BJ (cell line): ENCODE results near the gene CNTFR. TPM values are rescaled to one million over a fixed set of nuclear protein-coding genes. Genes with fewer than 3 reads are reported as not detected.

ENCODE experiments used
- CTCF ChIA-PET: fragments of 350-600 bp; formaldehyde crosslinking; extraction: SDS; loops from one replicate; lab custom pipeline; 2021; ENCODE audit warnings: antibody characterized with exemption, inconsistent platforms; lab: Yijun Ruan, JAX
- POLR2A ChIA-PET: fragments of 300-600 bp; sonication (Branson Sonifier 250); formaldehyde crosslinking; extraction: SDS; loops from one replicate; lab custom pipeline; 2021; ENCODE audit warnings: antibody characterized with exemption; lab: Charles Lee
- DNase-seq: peaks from one replicate; pipeline ENCODE4 v3.0.0-alpha.2; 2011; ENCODE audit warnings: low read depth
- H3K27me3 ChIP-seq: 2 replicates; pipeline ENCODE4 v1.6.0; 2011; ENCODE audit warnings: low read length; ENCODE audit not compliant: control insufficient read depth, insufficient read depth
- H3K36me3 ChIP-seq: 2 replicates; pipeline ENCODE4 v1.5.1; 2011; ENCODE audit warnings: low read length; ENCODE audit not compliant: control insufficient read depth, insufficient read depth
- H3K4me3 ChIP-seq: 2 replicates; pipeline ENCODE4 v1.5.1; 2011; ENCODE audit warnings: low read depth, mild to moderate bottlenecking, control low read depth, low read length
- polyA plus RNA-seq: library from polyadenylated mRNA; depleted of rRNA; stranded (reverse); fragments of >200 nt; gene quantifications from 2 replicates; pipeline ENCODE4 v1.2.3, GENCODE V29; 2011
- TF ChIP-seq, protein P1 (sequence below): IDR thresholded peaks from 2 replicates; pipeline ENCODE4 v1.5.1; 2011; ENCODE audit warnings: low read depth, mild to moderate bottlenecking, control low read depth, inconsistent platforms, low read length, moderate library complexity; ENCODE audit not compliant: insufficient read depth

The CNTFR gene
- polyA plus RNA-seq, 1 experiment, result 0.09 TPM

DNA sequence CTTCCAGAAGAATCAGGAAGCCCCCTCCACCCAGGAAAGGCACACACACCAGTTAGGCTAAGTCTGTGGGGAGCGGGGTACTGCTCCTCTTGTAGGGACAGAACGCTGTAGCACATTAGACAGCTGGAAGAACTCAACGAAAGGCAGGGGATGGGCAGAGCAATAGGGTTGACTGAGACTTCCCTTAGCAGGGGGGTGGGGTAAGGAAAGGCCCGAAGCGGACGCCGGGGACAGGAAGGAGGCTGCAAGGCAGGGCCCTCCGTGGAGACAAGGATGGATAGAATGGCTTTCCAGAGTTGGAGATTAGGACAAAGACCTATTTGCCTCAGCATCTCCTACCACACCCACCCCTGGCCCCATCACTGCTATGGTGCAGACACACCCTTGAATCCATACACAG is 14.3 kb downstream of the CNTFR start:
- CTCF ChIA-PET, result interaction anchor here (1.3 to 2.0 kb wide), 2 partner anchors 17 to 28 kb away, joined by 5 to 6 read pairs; no protein-coding TSS in a partner anchor
- peaks cover 37% of the 10 kb centered on the region for H3K27me3 ChIP-seq
- DNase-seq, result no peak

DNA sequence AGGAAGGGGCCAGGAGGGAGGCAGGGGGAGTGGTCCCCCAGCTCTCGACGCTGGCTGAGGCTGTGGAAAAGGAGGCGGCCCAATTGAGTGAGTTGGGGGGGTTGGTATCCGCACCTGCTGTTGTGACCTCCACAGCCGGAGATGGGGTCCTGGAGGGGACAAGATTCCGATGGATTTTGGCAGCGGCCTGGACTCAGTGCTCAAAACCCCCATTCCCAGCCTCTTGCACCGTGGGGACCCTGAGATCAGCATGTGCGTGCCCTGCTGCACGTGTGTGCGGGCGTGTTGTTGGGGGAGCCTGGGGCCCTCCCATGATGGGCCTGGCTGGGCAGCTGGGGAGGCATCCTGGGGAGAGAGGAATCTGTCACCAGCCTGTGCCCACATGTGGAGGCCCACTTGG is 15.0 kb downstream of the CNTFR start:
- Histone ChIP-seq H3K36me3 (no peaks in the 10 kb centered on the region), H3K4me3 (no peak overlapping the region), H3K27me3 (peaks cover 38% of the 10 kb centered on the region)
- TF ChIP-seq, protein P1, sequence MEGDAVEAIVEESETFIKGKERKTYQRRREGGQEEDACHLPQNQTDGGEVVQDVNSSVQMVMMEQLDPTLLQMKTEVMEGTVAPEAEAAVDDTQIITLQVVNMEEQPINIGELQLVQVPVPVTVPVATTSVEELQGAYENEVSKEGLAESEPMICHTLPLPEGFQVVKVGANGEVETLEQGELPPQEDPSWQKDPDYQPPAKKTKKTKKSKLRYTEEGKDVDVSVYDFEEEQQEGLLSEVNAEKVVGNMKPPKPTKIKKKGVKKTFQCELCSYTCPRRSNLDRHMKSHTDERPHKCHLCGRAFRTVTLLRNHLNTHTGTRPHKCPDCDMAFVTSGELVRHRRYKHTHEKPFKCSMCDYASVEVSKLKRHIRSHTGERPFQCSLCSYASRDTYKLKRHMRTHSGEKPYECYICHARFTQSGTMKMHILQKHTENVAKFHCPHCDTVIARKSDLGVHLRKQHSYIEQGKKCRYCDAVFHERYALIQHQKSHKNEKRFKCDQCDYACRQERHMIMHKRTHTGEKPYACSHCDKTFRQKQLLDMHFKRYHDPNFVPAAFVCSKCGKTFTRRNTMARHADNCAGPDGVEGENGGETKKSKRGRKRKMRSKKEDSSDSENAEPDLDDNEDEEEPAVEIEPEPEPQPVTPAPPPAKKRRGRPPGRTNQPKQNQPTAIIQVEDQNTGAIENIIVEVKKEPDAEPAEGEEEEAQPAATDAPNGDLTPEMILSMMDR, result no peak
- no peak for DNase-seq
- POLR2A ChIA-PET, result no interaction called here
- CTCF ChIA-PET, result no interaction called here

More for the DNA sequence above, 14.3 kb downstream of the CNTFR start:
- Histone ChIP-seq H3K36me3 (no peaks in the 10 kb centered on the region), H3K4me3 (no peak overlapping the region)
- POLR2A ChIA-PET, result no interaction called here
- TF ChIP-seq, protein P1, result no peak

DNA sequence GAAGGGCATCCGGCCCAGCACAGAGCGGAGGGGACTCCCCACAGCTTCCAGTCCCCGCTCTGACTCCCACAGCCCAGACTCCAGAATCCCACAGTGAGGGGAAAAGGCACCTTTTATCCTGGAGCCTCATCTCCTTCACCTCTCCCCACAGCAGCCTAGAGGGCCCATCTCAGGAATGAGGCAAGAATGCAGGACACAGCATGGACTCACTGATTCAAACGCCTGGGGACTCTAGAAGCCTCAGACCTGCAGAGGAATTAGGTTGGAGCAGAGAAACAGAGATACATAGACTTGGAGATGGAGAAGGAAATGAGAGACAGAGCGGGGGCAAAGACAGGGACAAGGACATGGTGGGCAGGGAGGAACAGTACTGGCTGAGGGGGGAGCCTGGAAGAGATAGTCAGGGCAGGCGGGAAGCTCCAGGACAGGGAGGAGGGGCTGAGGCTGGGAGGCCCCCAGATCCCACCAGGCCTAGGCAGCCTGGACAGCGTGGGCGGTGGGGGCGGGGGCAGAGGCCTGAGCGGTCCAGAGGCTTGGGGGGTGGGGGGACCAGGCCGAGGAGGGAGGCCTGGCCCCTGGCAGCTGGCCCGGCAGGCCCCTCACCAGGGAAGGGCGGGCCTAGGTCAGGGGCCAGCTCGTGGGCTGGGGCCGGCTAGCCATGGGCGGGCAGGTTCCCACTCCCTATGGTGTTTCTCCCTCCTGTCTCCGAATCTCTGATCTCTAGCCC is 15.8 kb downstream of the CNTFR start:
- ChIA-PET POLR2A (no interaction called here), CTCF (interaction anchor here (0.8 kb wide), 1 partner anchor 26 kb away, joined by 3 read pairs; no protein-coding TSS in a partner anchor)
- DNase-seq, result no peak
- H3K27me3 ChIP-seq, result peaks cover 33% of the 10 kb centered on the region
- TF ChIP-seq, protein P1, result no peak
- no peak overlapping the region for H3K4me3 ChIP-seq
- H3K36me3 ChIP-seq, result no peaks in the 10 kb centered on the region

DNA sequence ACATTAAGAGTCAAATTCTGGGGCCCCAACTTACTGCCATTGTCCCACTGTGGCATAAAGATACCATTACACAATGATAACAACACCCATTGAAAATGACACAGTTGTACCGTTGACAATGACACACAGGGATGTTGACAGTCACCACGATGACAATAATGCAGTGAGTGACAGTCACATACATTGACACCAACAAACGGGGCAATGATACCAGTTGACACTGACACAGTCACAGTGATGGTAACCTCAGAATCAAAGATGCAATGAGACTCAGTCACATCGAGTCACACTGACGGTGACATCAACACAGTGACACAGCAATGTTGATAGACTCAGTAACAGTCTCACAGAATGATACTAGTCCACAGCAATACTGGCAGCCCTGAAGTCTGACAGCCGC is 16.9 kb downstream of the CNTFR start:
- ChIA-PET POLR2A (no interaction called here), CTCF (no interaction called here)
- no peak for DNase-seq
- Histone ChIP-seq H3K36me3 (no peaks in the 10 kb centered on the region), H3K4me3 (no peak overlapping the region), H3K27me3 (peaks cover 31% of the 10 kb centered on the region)
- TF ChIP-seq, protein P1, result no peak

DNA sequence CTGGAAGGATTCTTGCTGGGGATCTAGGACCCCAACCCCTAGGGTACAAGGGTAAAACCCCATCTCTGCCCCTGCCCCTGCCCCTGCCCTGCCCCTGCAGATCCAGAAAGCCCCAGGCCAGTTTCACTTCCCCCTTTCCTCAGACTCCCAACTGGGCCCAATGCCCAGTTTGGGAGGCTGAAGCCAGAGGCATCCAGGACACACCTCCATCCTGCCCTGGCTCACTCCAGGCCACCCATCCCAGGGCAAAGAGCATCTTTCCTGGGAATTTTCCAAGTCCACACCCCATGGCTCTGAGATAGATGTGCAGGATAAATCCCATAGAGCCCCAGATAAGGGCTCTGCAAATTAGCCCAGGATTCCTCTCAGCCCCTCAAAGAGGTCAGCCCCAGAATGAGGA is 17.4 kb downstream of the CNTFR start:
- TF ChIP-seq, protein P1, result no peak
- ChIA-PET CTCF (interaction anchor here (1.2 kb wide), 1 partner anchor 32 kb away, joined by 4 read pairs; no protein-coding TSS in a partner anchor), POLR2A (no interaction called here)
- Histone ChIP-seq H3K36me3 (no peaks in the 10 kb centered on the region), H3K27me3 (peaks cover 30% of the 10 kb centered on the region), H3K4me3 (no peak overlapping the region)
- no peak for DNase-seq
